A549 treated with CORT108297 at 1 μM for 4 hours (cell line): ENCODE results near the gene EBP. TPM values are rescaled to one million over a fixed set of nuclear protein-coding genes. Genes with fewer than 3 reads are reported as not detected.

ENCODE experiments used
- total RNA-seq: library from RNA; stranded (reverse); fragments of 200-300 nt; extraction: Qiagen RNA extraction; gene quantifications from 5 replicates; pipeline ENCODE4 v1.2.3, GENCODE V29; 2022

Gene EBP
- 113 to 155 TPM (median 148 TPM) in 5 replicates for total RNA-seq

GRCh38 chrX:48521353-48522243, at the start of gene EBP:
EBP (plus strand) TSS chrX:48521808; CDS start chrX:48523772, 1,964 bp downstream.

GRCh38 chrX:48475774-48476577, 45.6 kb upstream of the EBP start, which contains the start of gene FTSJ1:
FTSJ1 (plus strand) TSS chrX:48476199; CDS start chrX:48478048, 1,849 bp downstream.

GRCh38 chrX:48508400-48509244, 13.0 kb upstream of the EBP start, which contains the start of gene PORCN:
PORCN (plus strand) TSS chrX:48508992; CDS start chrX:48509821, 829 bp downstream.

GRCh38 chrX:48539345-48540027, 17.9 kb downstream of the EBP start, which contains the start of gene TBC1D25:
TBC1D25 (plus strand) TSS chrX:48539714; CDS start chrX:48539798, 84 bp downstream.

GRCh38 chrX:48574270-48575266, 53.0 kb downstream of the EBP start, which contains the start of gene RBM3:
RBM3 (plus strand) TSS chrX:48574484; CDS start chrX:48575181, 697 bp downstream.

Other genes with a start within 250 kb of the EBP start
- gene SSX3, start 165.1 kb upstream of the EBP start, total RNA-seq: not detected in 5 replicates
- not detected in 5 replicates for gene SSX4, start 138.3 kb upstream of the EBP start, total RNA-seq
- gene SSX4B, start 109.8 kb upstream of the EBP start, total RNA-seq: not detected in 5 replicates
- 0.12 to 0.34 TPM (median 0.23 TPM) in 5 replicates for gene SLC38A5, start 51.5 kb upstream of the EBP start, total RNA-seq
- gene FTSJ1, start 45.6 kb upstream of the EBP start, total RNA-seq: 67.6 to 76.7 TPM (median 71.1 TPM) in 5 replicates
- 15.4 to 18.8 TPM (median 17.6 TPM) in 5 replicates for gene PORCN, start 12.8 kb upstream of the EBP start, total RNA-seq
- gene TBC1D25, start 17.9 kb downstream of the EBP start, total RNA-seq: 9.5 to 12.7 TPM (median 11.8 TPM) in 5 replicates
- gene RBM3, start 52.7 kb downstream of the EBP start, total RNA-seq: 297 to 439 TPM (median 349 TPM) in 5 replicates
- 56.5 to 88.9 TPM (median 81.1 TPM) in 5 replicates for gene WDR13, start 75.7 kb downstream of the EBP start, total RNA-seq
- gene WAS, start 162.0 kb downstream of the EBP start, total RNA-seq: 0.21 to 0.36 TPM (median 0.25 TPM) in 5 replicates
- 18.9 to 22.9 TPM (median 22.2 TPM) in 5 replicates for gene SUV39H1, start 174.9 kb downstream of the EBP start, total RNA-seq
- not detected in 5 replicates for gene GLOD5, start 239.9 kb downstream of the EBP start, total RNA-seq